Neuronal stem cell (in vitro differentiated cells): ENCODE results near the gene SNCB.
A peak's percentile ranks its signal among the peaks of the same experiment; 100 is the strongest.

Experiments used
- DNase-seq: peaks from one replicate; pipeline ENCODE4 v3.0.0-alpha.2; 2013; ENCODE audit warnings: low spot score
- H2AFZ ChIP-seq: one replicate; pipeline ENCODE4 v1.6.1; 2013; ENCODE audit warnings: mild to moderate bottlenecking, low read length, inconsistent platforms
- H2AK5ac ChIP-seq: 2 replicates; pipeline ENCODE4 v1.6.1; 2013; ENCODE audit warnings: low read depth, mild to moderate bottlenecking, inconsistent platforms, low read length, moderate library complexity, mixed read lengths
- H2BK120ac ChIP-seq: 2 replicates; pipeline ENCODE4 v1.6.1; 2013; ENCODE audit warnings: low read depth, mild to moderate bottlenecking, inconsistent platforms, low read length, moderate library complexity, mixed read lengths
- H2BK12ac ChIP-seq: one replicate; pipeline ENCODE4 v1.6.1; 2013; ENCODE audit warnings: low read length, inconsistent platforms
- H2BK15ac ChIP-seq: 2 replicates; pipeline ENCODE4 v1.6.1; 2013; ENCODE audit warnings: mild to moderate bottlenecking, low read length, inconsistent platforms, mixed read lengths
- H2BK5ac ChIP-seq: one replicate; pipeline ENCODE4 v1.6.1; 2013; ENCODE audit warnings: inconsistent platforms, mild to moderate bottlenecking, low read length, moderate library complexity
- H3K14ac ChIP-seq: one replicate; pipeline ENCODE4 v1.6.1; 2013; ENCODE audit warnings: low read length, inconsistent platforms
- H3K18ac ChIP-seq: 2 replicates; pipeline ENCODE4 v1.6.1; 2013; ENCODE audit warnings: low read length, inconsistent platforms
- H3K23ac ChIP-seq: 2 replicates; pipeline ENCODE4 v1.6.1; 2013; ENCODE audit warnings: low read depth, mild to moderate bottlenecking, mixed read lengths, low read length, inconsistent platforms; ENCODE audit not compliant: poor library complexity
- H3K27ac ChIP-seq: replicated peaks from 3 replicates; pipeline ENCODE4 v1.5.1; 2013; ENCODE audit warnings: low read length, inconsistent platforms
- H3K27me3 ChIP-seq, 3 experiments: 2 replicates each; pipeline ENCODE4 v1.6.1; 2013; ENCODE audit warnings: low read length in 3 of 3, mild to moderate bottlenecking in 2 of 3, inconsistent platforms in 1 of 3, low read depth in 1 of 3, mixed read lengths in 1 of 3, moderate library complexity in 1 of 3; ENCODE audit not compliant: control insufficient read depth in 3 of 3, insufficient read depth in 3 of 3
- H3K36me3 ChIP-seq, 2 donors: replicated peaks in 1 of 2; 2 replicates each; pipeline ENCODE4 v1.6.1; 2013; ENCODE audit warnings: low read length in 2 of 2; ENCODE audit not compliant: control insufficient read depth in 2 of 2, insufficient read depth in 2 of 2
- H3K4ac ChIP-seq: 2 replicates; pipeline ENCODE4 v1.6.1; 2013; ENCODE audit warnings: inconsistent platforms, mild to moderate bottlenecking, low read length, moderate library complexity
- H3K4me1 ChIP-seq, 2 donors: 1 replicate in 1 of 2; 2 replicates in 1 of 2; pipeline ENCODE4 v1.6.1; 2013; ENCODE audit warnings: low read length in 2 of 2, low read depth in 1 of 2; ENCODE audit not compliant: control insufficient read depth in 2 of 2, insufficient read depth in 1 of 2
- H3K4me2 ChIP-seq: one replicate; pipeline ENCODE4 v1.6.1; 2013; ENCODE audit warnings: mild to moderate bottlenecking, low read length, inconsistent platforms; ENCODE audit not compliant: insufficient read depth, poor library complexity, severe bottlenecking
- H3K4me3 ChIP-seq, 2 donors: 2 replicates each; pipeline ENCODE4 v1.5.1; 2013; ENCODE audit warnings: low read length in 2 of 2, mild to moderate bottlenecking in 2 of 2, inconsistent platforms in 1 of 2, moderate library complexity in 1 of 2
- H3K79me1 ChIP-seq: one replicate; pipeline ENCODE4 v1.6.1; 2013; ENCODE audit warnings: low read depth, mild to moderate bottlenecking, inconsistent platforms, low read length, moderate library complexity
- H3K9ac ChIP-seq: one replicate; pipeline ENCODE4 v1.6.1; 2013; ENCODE audit warnings: mild to moderate bottlenecking, low read depth, low read length, inconsistent platforms; ENCODE audit not compliant: poor library complexity
- H3K9me3 ChIP-seq, 2 donors: replicated peaks in 1 of 2; 2 replicates each; pipeline versions ENCODE3 to v1.6.1; 2013; ENCODE audit warnings: low read length in 2 of 2, mild to moderate bottlenecking in 2 of 2, inconsistent platforms in 1 of 2, low read depth in 1 of 2, mixed read lengths in 1 of 2, moderate library complexity in 1 of 2; ENCODE audit not compliant: control insufficient read depth in 2 of 2, insufficient read depth in 1 of 2
- H4K8ac ChIP-seq: one replicate; pipeline ENCODE4 v1.6.1; 2013; ENCODE audit warnings: low read depth, mild to moderate bottlenecking, inconsistent platforms, low read length, moderate library complexity
- H4K91ac ChIP-seq: one replicate; pipeline ENCODE4 v1.6.1; 2013; ENCODE audit warnings: low read length, low read depth, mild to moderate bottlenecking, inconsistent platforms; ENCODE audit not compliant: poor library complexity
- WGBS, 2 donors: extraction: QIAGEN DNeasy Blood & Tissue Kit; methylation state at CpG; one replicate each; pipeline ENCODE4 v1.1.7; 2013; ENCODE audit warnings: missing lambda C conversion rate in 2 of 2, mixed read lengths in 1 of 2; ENCODE audit not compliant: insufficient read length in 2 of 2, insufficient replicate concordance in 1 of 2; ENCODE audit errors: extremely low coverage in 2 of 2; 5-methylcytosine and 5-hydroxymethylcytosine counted together

Gene SNCB

DNA sequence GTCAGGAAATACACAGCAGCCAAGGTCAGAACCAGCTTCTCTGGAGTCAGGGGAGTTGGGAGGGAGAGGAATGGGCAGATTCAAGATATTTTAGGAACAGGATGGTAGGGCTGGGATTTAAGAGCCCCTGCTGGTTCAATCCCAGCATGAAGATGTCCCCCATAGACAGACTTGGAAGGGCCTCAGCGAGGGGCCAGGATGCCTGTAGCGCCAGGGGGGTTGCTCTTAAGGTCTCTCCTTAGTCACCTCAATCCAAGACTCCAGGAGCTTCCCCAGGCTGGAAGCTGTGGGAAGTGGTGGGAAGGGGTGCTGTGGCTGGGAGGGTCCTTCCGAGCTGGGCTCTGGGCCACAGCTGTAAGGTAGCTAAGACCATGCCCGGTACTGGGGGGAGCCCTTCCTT, 8.9 kb upstream of the SNCB start:
- peaks cover 0 to 5% of the 10 kb centered on the region in 2 donors for H3K4me1 ChIP-seq
- H3K23ac ChIP-seq, result no peak overlapping the region
- H3K79me1 ChIP-seq, result no peaks in the 10 kb centered on the region
- H2AFZ ChIP-seq, result no peak overlapping the region
- no peak overlapping the region for H4K8ac ChIP-seq
- no peak for DNase-seq
- no peak overlapping the region for H2BK15ac ChIP-seq
- H3K4me3 ChIP-seq, result no peak overlapping the region
- no peak overlapping the region for H3K4ac ChIP-seq
- no peak overlapping the region for H3K27ac ChIP-seq
- H2BK5ac ChIP-seq, result no peak overlapping the region
- no peak overlapping the region for H2AK5ac ChIP-seq
- no peak overlapping the region for H3K4me2 ChIP-seq
- no peak overlapping the region for H3K18ac ChIP-seq
- H3K14ac ChIP-seq, result no peak overlapping the region
- peaks cover 0 to 85% (median 0%) of the 10 kb centered on the region in 3 experiments for H3K27me3 ChIP-seq
- no CpG with 5 or more reads among the region's 4 CpGs for WGBS, 2 donors
- peaks cover 0 to 5% of the 10 kb centered on the region in 2 donors for H3K9me3 ChIP-seq
- H3K36me3 ChIP-seq, result no peaks in the 10 kb centered on the region
- no peak overlapping the region for H4K91ac ChIP-seq
- H3K9ac ChIP-seq, result no peak overlapping the region
- H2BK12ac ChIP-seq, result no peak overlapping the region
- no peak overlapping the region for H2BK120ac ChIP-seq

DNA sequence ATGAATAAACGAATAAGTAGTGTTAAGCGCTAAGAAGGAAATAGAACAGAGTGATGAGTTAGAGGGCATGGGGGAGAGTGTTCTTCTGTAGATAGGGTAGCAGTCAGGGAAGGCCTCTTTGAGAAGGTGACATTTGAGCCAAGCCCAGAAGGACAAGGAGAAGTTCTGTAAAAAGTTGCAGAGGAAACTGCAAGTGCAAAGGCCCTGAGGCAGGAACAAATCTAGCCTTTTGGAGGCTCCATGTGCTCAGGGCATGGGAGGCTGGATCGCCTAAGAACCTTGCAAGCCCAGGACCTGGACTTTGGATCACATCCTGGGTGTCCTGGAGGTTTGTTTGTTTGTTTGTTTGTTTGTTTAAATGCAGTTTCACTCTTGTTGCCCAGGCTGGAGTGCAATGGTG, 8.1 kb upstream of the SNCB start:
- no peak overlapping the region for H3K4ac ChIP-seq
- H3K79me1 ChIP-seq, result no peaks in the 10 kb centered on the region
- no peak overlapping the region for H3K14ac ChIP-seq
- H3K36me3 ChIP-seq, result no peaks in the 10 kb centered on the region
- H2BK12ac ChIP-seq, result no peak overlapping the region
- H2AK5ac ChIP-seq, result no peak overlapping the region
- no peak overlapping the region for H2BK120ac ChIP-seq
- peaks cover 0 to 5% of the 10 kb centered on the region in 2 donors for H3K9me3 ChIP-seq
- no peaks in the 10 kb centered on the region for H3K4me1 ChIP-seq
- H3K9ac ChIP-seq, result no peak overlapping the region
- H2BK5ac ChIP-seq, result no peak overlapping the region
- DNase-seq, result no peak
- H2AFZ ChIP-seq, result no peak overlapping the region
- WGBS, 2 donors, result 100% methylated on average over 2 of the region's 3 CpGs
- H2BK15ac ChIP-seq, result no peak overlapping the region
- H3K4me3 ChIP-seq, result no peak overlapping the region
- H3K27me3 ChIP-seq, result peaks cover 0 to 84% (median 0%) of the 10 kb centered on the region in 3 experiments
- H4K91ac ChIP-seq, result no peak overlapping the region
- no peak overlapping the region for H3K4me2 ChIP-seq
- no peak overlapping the region for H3K27ac ChIP-seq
- H4K8ac ChIP-seq, result no peak overlapping the region
- H3K18ac ChIP-seq, result no peak overlapping the region
- H3K23ac ChIP-seq, result no peak overlapping the region

DNA sequence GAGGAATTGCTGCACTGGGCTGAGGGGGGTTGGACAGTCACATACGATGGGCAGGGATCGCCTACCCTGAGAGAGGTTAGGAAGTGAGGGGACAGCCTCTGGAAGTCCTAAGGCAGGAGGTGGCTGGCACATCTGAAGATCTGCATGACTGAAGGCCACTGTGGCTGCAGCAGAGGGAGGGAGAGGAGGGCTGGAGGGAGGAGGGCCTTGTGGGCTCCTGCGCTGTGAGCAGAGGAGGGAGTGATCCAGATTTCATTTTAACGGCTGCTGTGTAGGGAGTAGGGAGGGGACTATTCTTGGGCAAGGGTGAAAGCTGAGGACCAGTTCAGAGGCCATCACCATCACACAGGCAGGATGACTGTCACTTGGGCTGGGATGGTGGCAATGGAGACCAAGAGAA, 7.2 kb upstream of the SNCB start:
- Histone ChIP-seq H3K4me2 (no peak overlapping the region), H3K4me3 (peak overlapping the region in 1 of 2 donors; percentile 4), H3K79me1 (no peaks in the 10 kb centered on the region), H3K4me1 (no peaks in the 10 kb centered on the region), H2BK12ac (no peak overlapping the region), H3K9ac (peak overlapping the region; percentile 10), H2BK120ac (no peak overlapping the region), H3K27ac (no peak overlapping the region), H3K4ac (no peak overlapping the region), H2BK15ac (no peak overlapping the region), H3K9me3 (peaks cover 0 to 5% of the 10 kb centered on the region in 2 donors), H3K18ac (peak overlapping the region; percentile 40), H3K14ac (no peak overlapping the region), H3K27me3 (peaks cover 0 to 86% (median 2%) of the 10 kb centered on the region in 3 experiments), H4K8ac (no peak overlapping the region), H4K91ac (peak overlapping the region; percentile 28), H2BK5ac (no peak overlapping the region), H2AK5ac (no peak overlapping the region), H3K36me3 (no peaks in the 10 kb centered on the region), H3K23ac (peak overlapping the region; percentile 46), H2AFZ (no peak overlapping the region)
- no peak for DNase-seq
- WGBS, 2 donors, result no CpG with 5 or more reads among the region's 4 CpGs

DNA sequence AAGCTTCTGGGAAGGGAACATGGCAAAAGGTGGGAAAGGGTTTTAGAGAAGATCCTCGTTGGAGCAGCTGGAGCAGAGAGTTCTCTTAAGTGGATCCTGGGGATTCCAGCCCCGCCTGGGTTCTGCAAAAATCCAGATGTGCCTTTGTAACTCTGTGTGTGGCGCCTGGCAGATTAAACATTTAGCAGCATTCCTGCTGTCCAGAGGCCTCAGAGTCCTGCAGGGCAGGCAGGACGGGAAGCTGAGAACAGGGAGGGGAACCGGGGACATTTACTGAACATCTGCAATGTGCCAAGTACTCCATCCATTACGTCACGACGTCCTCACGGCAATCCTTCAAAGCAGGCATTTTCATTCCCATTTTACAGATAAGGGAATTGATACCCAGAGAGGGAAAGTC, 6.1 kb upstream of the SNCB start:
- no peak overlapping the region for H2BK15ac ChIP-seq
- no peak overlapping the region for H2AK5ac ChIP-seq
- H3K4me1 ChIP-seq, result no peaks in the 10 kb centered on the region
- H3K4ac ChIP-seq, result no peak overlapping the region
- H3K4me3 ChIP-seq, result no peak overlapping the region
- H3K9me3 ChIP-seq, result peaks cover 0 to 5% of the 10 kb centered on the region in 2 donors
- no peak overlapping the region for H4K8ac ChIP-seq
- H2BK12ac ChIP-seq, result no peak overlapping the region
- WGBS, 2 donors, result no CpG with 5 or more reads among the region's 9 CpGs
- no peaks in the 10 kb centered on the region for H3K79me1 ChIP-seq
- DNase-seq, result no peak
- no peak overlapping the region for H3K27ac ChIP-seq
- H2BK5ac ChIP-seq, result no peak overlapping the region
- no peak overlapping the region for H2BK120ac ChIP-seq
- H3K14ac ChIP-seq, result no peak overlapping the region
- no peak overlapping the region for H4K91ac ChIP-seq
- no peak overlapping the region for H3K18ac ChIP-seq
- no peak overlapping the region for H3K4me2 ChIP-seq
- H3K27me3 ChIP-seq, result peaks cover 0 to 86% (median 6%) of the 10 kb centered on the region in 3 experiments
- no peak overlapping the region for H3K9ac ChIP-seq
- H3K36me3 ChIP-seq, result no peaks in the 10 kb centered on the region
- no peak overlapping the region for H3K23ac ChIP-seq
- no peak overlapping the region for H2AFZ ChIP-seq
